ENCODE data around the gene CCT7.

DNA sequence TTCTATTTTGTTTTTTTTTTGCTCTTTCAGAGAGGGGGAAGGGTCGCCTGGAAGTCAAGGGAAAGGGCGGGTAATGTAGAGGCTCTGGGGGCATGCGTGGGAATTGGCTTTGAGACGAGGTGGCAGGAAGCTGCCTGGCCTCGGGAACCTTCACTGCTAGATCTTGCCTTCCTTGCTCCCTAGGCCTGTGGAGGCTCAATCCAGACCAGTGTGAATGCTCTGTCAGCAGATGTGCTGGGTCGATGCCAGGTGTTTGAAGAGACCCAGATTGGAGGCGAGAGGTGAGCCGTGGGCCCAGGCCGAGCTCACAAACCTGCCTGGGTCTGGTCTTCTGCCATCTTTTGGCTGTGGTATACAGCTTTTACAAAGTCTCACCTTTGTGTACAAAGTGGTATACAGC lies 15.5 kb downstream of the CCT7 start:
- TF ChIP-seq GATA1 (IDR thresholded peaks at IDR 0.05; ENCODE audit: low read depth, low read length) (no peak), POLR2A (IDR thresholded peaks at IDR 0.05; ENCODE audit: low read length) (no peak)

Measured in erythroblast (primary cell).